ENCODE data around the gene PLA2G2A.
"Not testable (repeated sequence)": the region's sequence is repeated elsewhere in the genome, so short reads cannot be mapped to it uniquely, and the experiment has no call there.

PLA2G2A gene

DNA sequence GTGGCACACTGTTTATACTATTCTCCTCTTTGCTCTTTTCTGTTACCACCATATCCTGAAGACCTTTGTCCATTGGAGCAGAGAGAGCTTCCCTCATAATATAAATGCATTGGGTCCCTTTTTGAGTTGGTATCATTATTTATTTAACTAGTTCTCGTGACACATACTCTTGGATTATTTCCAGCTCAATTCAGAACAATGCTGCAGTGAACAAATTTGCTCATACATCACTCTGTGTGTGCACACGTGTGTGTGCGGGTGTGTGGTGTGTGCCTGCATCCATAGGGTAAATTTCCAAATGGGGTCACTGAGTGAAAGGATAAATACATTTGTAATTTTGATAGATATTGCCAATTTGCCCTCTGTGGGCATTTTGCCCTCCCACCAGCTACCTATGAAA is 5.8 kb downstream of the PLA2G2A start:
- no peak for DNase-seq
- no peak for ATAC-seq

GRCh38 chr1:19971664-19972063 is 7.8 kb downstream of the PLA2G2A start:
- ATAC-seq (no peak), DNase-seq (no peak)

GRCh38 chr1:19969898-19970660 is 9.3 kb downstream of the PLA2G2A start:
- DNase-seq (no peak), ATAC-seq (no peak)

- ATAC-seq (no peak), DNase-seq (no peak)
These were observed 11.6 kb downstream of the PLA2G2A start for GRCh38 chr1:19967808-19968207.

DNA sequence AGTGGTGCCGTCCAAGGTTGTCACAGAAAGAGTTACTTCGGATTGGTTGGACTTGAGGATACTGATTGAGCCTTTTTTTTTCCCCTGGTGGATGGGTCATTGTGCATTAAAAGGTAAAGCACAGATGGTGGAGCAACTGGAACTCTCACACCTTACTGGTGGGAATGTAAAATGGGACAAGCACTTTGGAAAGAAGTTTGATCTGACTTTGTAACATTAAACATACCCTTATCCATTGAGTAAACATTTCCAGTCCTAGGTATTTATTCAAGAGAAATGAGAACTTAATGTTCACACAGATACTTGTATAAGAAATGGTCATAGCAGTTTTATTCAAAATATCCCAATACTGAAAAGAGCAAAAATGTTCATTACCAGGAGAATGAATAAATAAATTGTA is 14.9 kb downstream of the PLA2G2A start:
- DNase-seq, result no peak
- ATAC-seq, result no peak

- ATAC-seq (no peak), DNase-seq (no peak)
These were observed 15.8 kb downstream of the PLA2G2A start for GRCh38 chr1:19963636-19964035.

- DNase-seq, result no peak
- no peak for ATAC-seq
These were observed 18.8 kb downstream of the PLA2G2A start for GRCh38 chr1:19960591-19960990.

DNA sequence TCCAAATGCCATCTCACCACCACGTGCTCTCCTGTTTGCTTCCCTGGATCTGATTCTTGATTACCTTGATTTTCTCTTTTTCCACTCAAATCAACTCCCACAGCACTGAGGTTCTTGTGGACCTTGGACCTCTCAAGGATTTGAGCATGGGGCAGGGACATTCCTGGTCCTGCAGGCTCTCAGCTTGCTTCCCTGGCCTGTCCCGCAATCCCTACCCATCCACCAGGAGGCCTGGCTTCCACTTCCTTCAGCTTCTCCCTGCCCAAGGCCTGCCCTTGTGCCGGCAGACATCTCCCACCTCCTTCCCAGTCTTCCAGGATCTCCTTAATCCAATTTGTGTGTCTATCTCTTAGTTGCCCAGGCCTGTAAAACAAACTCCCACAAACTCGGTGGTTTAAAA is 21.6 kb downstream of the PLA2G2A start:
- ATAC-seq (no peak), DNase-seq (no peak)

DNA sequence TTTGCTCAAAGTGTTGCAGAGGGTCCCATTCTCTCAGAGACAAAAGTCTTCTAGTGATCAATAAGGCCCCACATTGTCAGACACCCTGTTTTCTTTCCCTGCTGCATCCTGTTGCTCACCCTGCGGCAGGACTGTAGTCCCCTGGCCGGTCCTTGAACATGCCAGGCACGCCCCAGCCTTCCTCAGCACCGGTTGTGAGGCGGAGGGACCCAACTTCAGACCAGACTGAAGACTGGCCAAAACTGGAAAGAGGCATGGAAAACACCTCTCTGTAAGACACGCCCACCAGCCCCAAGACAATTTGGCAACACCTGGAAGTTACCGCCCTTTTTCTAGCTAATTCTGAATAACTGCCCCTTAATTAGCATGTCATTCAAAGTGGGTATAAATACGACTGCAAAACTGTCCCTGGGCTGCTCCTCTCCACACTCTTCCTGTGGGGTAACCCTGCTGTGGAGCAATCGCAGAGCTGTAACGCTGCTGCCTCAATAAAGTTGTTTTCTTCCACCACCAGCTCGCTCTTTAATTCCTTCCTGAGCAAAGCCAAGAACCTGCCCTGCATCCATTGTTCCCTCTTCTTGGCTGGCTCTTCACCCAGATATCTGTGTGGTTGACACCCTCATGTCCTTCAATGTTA is 23.8 kb downstream of the PLA2G2A start:
- ATAC-seq (no peak), DNase-seq (no peak)

DNA sequence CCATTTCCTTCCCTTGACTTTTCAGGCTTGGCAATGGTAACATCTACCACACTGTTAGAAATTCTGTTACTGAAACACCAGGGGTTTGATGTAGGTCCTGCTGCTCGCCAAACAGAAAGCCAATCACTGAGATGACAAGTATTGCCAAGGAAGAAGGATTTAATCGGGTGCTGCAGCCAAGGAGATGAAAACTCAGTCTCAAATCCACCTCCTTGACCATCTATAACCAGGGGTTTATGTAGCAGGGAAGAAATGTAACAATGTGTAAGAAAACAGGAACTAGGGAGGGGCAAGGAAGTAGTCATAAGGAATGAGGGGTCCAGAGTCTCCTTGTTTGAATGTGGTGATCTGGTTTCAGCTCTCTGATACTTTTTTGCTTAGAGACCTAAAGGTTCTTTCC is 25.4 kb downstream of the PLA2G2A start:
- DNase-seq (no peak), ATAC-seq (no peak)

DNA sequence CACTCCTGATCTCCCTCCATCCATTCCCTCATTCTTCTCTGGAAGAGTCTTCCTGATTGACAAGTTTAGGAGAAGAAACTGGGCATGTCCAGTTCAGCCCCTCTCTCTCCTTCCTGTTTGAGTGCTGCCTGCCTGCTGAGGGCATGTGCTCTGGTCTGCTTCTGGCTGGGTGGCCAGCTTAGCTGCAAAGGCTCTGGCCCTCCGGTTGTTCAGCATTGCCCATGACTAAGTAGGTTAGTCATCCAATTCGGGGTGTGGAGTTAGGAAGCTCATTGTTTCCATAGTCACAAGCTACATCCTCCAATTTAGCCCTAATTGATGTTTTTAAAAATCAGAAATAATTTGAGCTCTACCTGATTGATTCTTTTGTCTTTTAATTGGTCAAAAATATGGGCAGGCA is 30.4 kb downstream of the PLA2G2A start:
- ATAC-seq (peak; percentile 35), DNase-seq (no peak)

- ATAC-seq (no peak), DNase-seq (no peak)
These were observed 32.4 kb downstream of the PLA2G2A start for GRCh38 chr1:19946971-19947370.

DNA sequence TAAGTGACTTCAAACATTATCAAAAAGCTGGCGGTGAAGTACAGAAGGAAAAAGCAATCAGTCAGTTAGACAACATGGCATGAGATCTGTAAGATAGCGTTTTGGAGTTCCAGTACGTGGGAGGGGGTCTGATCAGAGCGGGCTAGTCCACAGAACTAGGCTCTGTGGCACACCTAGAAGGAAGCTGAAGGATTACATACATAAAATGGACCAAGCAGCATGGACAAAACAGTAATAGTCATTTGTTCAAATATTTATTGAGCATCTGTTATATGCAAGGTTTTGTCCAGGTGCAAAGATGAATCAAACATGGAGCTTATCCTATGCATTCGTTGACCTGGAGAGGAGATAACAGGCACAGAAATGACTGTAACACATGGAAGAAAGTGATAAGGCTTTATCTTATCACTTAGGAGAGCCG is 33.1 kb downstream of the PLA2G2A start:
- DNase-seq (no peak), ATAC-seq (no peak)

GRCh38 chr1:19945914-19946313 is 33.5 kb downstream of the PLA2G2A start:
- no peak for DNase-seq
- ATAC-seq, result peak; percentile 89

DNA sequence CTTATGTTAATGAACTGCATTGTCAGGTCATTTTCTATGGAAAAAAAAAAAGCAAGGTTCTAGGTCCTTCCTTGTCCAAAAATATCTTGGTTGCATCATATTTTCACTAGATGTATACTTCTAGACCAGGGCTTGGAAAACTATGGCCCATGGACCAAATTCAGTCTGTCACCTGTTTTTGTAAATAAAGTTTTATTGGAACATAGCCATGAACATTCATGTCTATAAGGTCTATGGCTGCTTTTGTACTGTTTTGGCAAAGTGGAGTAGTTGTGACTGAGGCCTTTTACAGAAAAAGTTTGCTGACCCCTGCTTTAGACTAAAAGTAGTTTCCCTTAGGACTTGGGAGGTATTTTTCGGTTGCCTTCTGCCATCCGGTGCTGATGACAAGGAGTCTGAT is 36.8 kb downstream of the PLA2G2A start:
- no peak for ATAC-seq

GRCh38 chr1:19942088-19942487 is 37.3 kb downstream of the PLA2G2A start:
- ATAC-seq, result no peak
- DNase-seq, result no peak

More for the DNA sequence above, 36.8 kb downstream of the PLA2G2A start:
- DNase-seq, result no peak

DNA sequence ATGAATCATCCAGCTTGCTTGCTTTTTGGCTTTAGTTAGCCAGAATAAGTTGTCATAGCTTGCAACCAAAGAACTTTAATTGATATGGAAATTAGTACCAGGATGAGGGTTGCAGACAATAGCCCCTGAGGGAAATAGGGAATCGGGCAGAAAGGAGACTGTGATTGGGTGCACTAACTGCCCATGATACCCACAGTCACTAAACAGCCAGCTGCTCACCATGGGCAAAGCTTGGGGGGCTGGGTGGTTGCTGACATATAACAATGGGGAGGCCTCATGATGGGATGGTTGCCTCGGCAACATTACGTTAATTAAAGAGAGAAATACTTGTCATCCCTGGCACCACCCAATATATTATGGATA is 38.2 kb downstream of the PLA2G2A start:
- DNase-seq, result no peak
- no peak for ATAC-seq

GRCh38 chr1:19940486-19941205 is 38.8 kb downstream of the PLA2G2A start:
- ATAC-seq (no peak), DNase-seq (no peak)

GRCh38 chr1:19938472-19938871 is 40.9 kb downstream of the PLA2G2A start:
- no peak for DNase-seq
- ATAC-seq, result no peak

DNA sequence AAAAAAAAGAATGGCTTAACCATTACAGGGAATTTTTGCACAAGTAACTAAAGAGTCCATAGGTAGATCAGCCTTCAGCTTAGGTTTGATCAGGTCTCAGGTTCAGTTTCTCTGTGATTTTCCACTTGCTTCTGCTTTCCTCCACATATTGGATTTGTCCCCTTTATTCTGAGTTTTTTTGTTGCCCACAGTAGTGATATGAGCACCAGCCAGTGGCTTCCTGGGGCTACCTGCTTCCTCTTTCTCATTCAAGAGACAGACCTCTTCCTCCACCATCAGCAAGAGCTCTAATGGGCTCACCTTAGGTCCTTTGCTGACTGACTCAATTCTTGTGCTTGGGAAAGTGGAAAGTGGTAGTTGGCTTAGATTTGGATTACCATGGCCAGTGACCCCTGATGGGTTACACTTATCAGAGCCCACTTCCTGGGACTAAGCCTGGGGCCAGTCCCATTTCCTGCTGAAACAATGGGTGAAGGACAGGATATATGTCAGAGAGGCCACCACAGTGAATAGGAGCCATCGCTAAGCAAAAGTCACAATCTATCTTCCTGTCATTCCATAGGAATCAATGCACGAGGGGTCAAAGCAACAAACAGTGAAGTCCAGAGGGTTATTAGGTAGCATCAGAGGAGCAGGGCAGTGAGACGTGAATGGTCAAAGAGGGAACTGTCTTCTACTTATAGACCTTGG is 43.2 kb downstream of the PLA2G2A start:
- DNase-seq (no peak), ATAC-seq (no peak)

- DNase-seq, result no peak
- ATAC-seq, result no peak
These were observed 45.1 kb downstream of the PLA2G2A start for GRCh38 chr1:19934336-19934735.

DNA sequence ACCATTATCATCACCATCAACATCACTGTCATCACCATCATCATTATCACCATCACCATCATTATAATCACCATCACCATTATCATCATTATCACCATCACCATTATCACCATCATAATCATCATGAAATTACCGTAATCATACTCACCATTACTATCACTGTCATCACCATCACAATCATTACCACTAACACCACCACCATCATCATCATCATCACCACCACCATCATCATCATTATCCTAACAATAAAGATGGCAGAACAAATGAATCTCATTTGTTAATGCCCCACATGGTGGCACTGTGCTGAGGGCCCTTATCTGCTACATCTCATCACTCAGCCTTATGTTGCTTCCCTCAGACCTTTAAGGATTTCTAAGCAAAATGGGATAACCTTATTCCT is 46.6 kb downstream of the PLA2G2A start:
- no peak for DNase-seq

DNA sequence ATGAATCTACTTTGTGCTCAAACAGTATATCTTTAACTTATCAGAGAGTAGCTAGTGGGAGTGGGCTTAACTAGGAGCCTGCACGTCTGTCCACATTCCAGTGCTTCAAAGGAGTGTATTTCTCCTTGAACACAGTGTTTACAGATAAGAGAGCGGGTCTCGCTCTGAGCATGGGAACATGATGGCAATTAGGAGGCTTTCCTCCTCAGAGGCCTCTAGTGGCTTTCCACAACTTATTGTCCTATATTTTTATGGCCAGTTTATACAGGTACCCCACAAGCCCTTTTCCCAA is 52.3 kb downstream of the PLA2G2A start:
- ATAC-seq, DNase-seq: not testable (repeated sequence)

More for the DNA sequence above, 46.6 kb downstream of the PLA2G2A start:
- ATAC-seq, result no peak

Measured in stimulated activated naive CD8-positive, alpha-beta T cell treated with anti-CD3 and anti-CD28 coated beads, Interleukin-15, Interleukin-2, amounts not matched to agents 100 U/mL and 50 U/mL, for 24 hours (primary cell).